OCI-LY3 (cell line): ENCODE results near the gene DOCK9.

Experiments
- H2AFZ ChIP-seq: fragments of 200-600, 300-600 bp; shearing (Covaris generic); 2 replicates; pipeline ENCODE4 v1.6.0; 2014; ENCODE audit warnings: antibody characterized with exemption, low read depth, low read length
- H3K27ac ChIP-seq: fragments of 200-600, 300-600 bp; sonication (generic); 2 replicates; pipeline ENCODE4 v1.5.1; 2014; ENCODE audit warnings: mild to moderate bottlenecking, low read length, moderate library complexity, mixed read lengths
- H3K27me3 ChIP-seq: fragments of 200-600, 300-600 bp; sonication (generic); 2 replicates; pipeline ENCODE4 v1.6.1; 2014; ENCODE audit warnings: low read depth, low read length, mixed read lengths
- H3K36me3 ChIP-seq: fragments of 200-600, 300-600 bp; sonication (generic); replicated peaks from 2 replicates; pipeline ENCODE3; 2014; ENCODE audit warnings: low read depth, low read length, mixed read lengths
- H3K4me1 ChIP-seq: fragments of 300-600, 200-600 bp; sonication (generic); 2 replicates; pipeline ENCODE4 v1.6.1; 2014; ENCODE audit warnings: low read length, mixed read lengths
- H3K4me2 ChIP-seq: fragments of 200-600, 300-600 bp; sonication (generic); 2 replicates; pipeline ENCODE4 v1.6.1; 2014; ENCODE audit warnings: low read length, mixed read lengths
- H3K4me3 ChIP-seq: fragments of 300-600, 200-600 bp; sonication (generic); 2 replicates; pipeline ENCODE4 v1.5.1; 2014; ENCODE audit warnings: antibody characterized with exemption, mild to moderate bottlenecking, low read length, moderate library complexity
- H3K79me2 ChIP-seq: fragments of 300-600, 200-600 bp; shearing (Covaris generic); 2 replicates; pipeline ENCODE4 v1.6.1; 2014; ENCODE audit warnings: mild to moderate bottlenecking, low read length, mixed read lengths
- H3K9ac ChIP-seq: fragments of 300-600, 200-600 bp; shearing (Covaris generic); 2 replicates; pipeline ENCODE4 v1.6.0; 2014; ENCODE audit warnings: mild to moderate bottlenecking, low read length, moderate library complexity
- H3K9me3 ChIP-seq: fragments of 200-600, 300-600 bp; shearing (Covaris generic); 2 replicates; pipeline ENCODE4 v1.6.1; 2014; ENCODE audit warnings: low read length, mixed read lengths; ENCODE audit not compliant: insufficient read depth
- H4K20me1 ChIP-seq: fragments of 200-600, 300-600 bp; sonication (generic); 2 replicates; pipeline ENCODE4 v1.6.1; 2016; ENCODE audit warnings: low read length, mixed read lengths; ENCODE audit not compliant: insufficient read depth
- EZH2phosphoT487 ChIP-seq: fragments of 200-600 bp; shearing (Covaris generic); IDR thresholded peaks from 2 replicates; pipeline ENCODE4 v1.6.1; 2018; ENCODE audit warnings: antibody characterized with exemption, mixed run types, low read depth
- TF ChIP-seq, protein P1 (sequence below): fragments of 200-600, 300-600 bp; sonication (generic); IDR thresholded peaks from 2 replicates; pipeline ENCODE4 v1.5.1; 2014; ENCODE audit warnings: antibody characterized with exemption, low read length, low read depth

Gene DOCK9

GRCh38 chr13:98868932-98869331 is 108.9 kb downstream of the DOCK9 start:
- Histone ChIP-seq H3K4me3 (no peak overlapping the region), H3K9ac (no peak overlapping the region), H3K9me3 (no peaks in the 10 kb centered on the region), H3K36me3 (peaks cover 7% of the 10 kb centered on the region), H3K27me3 (no peaks in the 10 kb centered on the region), H3K4me1 (no peaks in the 10 kb centered on the region), H3K79me2 (no peaks in the 10 kb centered on the region), H3K27ac (no peak overlapping the region), H4K20me1 (no peaks in the 10 kb centered on the region), H3K4me2 (no peak overlapping the region), H2AFZ (no peak overlapping the region)
- TF ChIP-seq EZH2phosphoT487: no peak
- TF ChIP-seq, protein P1, sequence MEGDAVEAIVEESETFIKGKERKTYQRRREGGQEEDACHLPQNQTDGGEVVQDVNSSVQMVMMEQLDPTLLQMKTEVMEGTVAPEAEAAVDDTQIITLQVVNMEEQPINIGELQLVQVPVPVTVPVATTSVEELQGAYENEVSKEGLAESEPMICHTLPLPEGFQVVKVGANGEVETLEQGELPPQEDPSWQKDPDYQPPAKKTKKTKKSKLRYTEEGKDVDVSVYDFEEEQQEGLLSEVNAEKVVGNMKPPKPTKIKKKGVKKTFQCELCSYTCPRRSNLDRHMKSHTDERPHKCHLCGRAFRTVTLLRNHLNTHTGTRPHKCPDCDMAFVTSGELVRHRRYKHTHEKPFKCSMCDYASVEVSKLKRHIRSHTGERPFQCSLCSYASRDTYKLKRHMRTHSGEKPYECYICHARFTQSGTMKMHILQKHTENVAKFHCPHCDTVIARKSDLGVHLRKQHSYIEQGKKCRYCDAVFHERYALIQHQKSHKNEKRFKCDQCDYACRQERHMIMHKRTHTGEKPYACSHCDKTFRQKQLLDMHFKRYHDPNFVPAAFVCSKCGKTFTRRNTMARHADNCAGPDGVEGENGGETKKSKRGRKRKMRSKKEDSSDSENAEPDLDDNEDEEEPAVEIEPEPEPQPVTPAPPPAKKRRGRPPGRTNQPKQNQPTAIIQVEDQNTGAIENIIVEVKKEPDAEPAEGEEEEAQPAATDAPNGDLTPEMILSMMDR: no peak

DNA sequence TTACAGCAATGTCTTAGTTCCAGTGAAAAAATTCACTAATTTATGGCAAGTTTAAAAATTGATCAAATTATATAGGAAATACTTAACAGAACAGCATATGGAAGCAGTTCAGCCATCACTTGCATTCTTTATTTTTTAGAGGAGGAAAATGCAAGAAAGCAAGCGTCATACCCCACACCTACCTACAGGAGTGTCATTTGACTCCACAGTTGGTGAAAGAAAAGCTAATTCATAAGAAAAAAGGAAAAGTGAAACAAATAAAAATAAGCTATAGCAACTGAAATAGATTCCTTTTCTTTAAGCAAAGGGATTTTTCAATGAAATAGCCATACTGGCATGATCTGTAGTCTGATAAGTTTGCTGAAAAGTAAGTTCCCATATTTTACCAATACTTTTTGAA is 111.0 kb downstream of the DOCK9 start:
- Histone ChIP-seq H4K20me1 (no peaks in the 10 kb centered on the region), H3K27me3 (no peaks in the 10 kb centered on the region), H3K9ac (no peak overlapping the region), H3K4me2 (no peak overlapping the region), H3K36me3 (no peaks in the 10 kb centered on the region), H2AFZ (no peak overlapping the region), H3K27ac (no peak overlapping the region), H3K4me1 (no peaks in the 10 kb centered on the region), H3K9me3 (no peaks in the 10 kb centered on the region), H3K79me2 (no peaks in the 10 kb centered on the region), H3K4me3 (no peak overlapping the region)
- no peak for TF ChIP-seq EZH2phosphoT487
- TF ChIP-seq, protein P1: no peak

DNA sequence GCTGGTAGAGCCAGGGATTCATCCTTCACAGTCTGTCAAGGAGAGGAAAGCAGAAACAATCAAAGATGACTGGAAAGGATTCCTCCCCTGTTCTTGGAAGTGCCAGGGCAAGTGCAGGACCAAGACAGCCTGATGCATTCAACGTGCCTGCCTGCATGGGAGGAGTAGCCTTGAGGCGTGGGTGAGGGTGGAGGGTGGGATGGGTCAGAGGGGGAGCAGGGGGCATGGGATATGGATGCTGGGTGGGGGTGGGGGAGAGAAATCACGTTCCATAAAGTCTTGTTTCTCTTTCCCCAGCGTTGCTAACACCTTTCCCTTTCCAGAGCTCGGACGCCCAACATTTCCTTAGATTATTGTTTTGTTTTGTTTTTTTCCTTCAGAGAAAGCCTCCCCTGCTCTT is 117.4 kb downstream of the DOCK9 start:
- Histone ChIP-seq H3K4me2 (no peak overlapping the region), H3K9me3 (no peaks in the 10 kb centered on the region), H4K20me1 (no peaks in the 10 kb centered on the region), H3K4me3 (no peak overlapping the region), H3K27me3 (no peaks in the 10 kb centered on the region), H2AFZ (no peak overlapping the region), H3K27ac (no peak overlapping the region), H3K4me1 (no peaks in the 10 kb centered on the region), H3K9ac (no peak overlapping the region), H3K79me2 (no peaks in the 10 kb centered on the region), H3K36me3 (no peaks in the 10 kb centered on the region)
- TF ChIP-seq EZH2phosphoT487: no peak

DNA sequence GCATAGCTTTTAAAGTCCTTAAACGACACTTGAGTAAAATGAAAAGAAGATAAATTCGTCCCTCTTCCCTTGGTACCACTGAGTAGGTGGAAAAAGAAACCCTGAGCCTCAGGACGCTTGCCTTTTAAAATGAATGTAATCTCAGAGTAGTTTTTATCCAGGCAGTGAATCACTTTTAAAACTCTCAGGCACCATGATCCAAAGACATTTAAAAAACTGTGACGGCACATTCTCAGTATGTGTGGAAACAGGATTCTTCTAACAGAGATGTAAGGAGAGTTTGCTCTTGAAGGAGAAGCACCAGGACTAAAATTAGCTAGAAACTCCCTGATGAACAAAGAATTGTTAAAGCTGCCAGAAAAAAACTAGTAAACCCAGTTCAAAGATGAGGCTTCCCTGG is 119.7 kb downstream of the DOCK9 start:
- no peaks in the 10 kb centered on the region for H3K27me3 ChIP-seq
- no peaks in the 10 kb centered on the region for H4K20me1 ChIP-seq
- no peaks in the 10 kb centered on the region for H3K36me3 ChIP-seq

More for the DNA sequence above, 119.7 kb downstream of the DOCK9 start:
- no peak overlapping the region for H2AFZ ChIP-seq
- H3K9me3 ChIP-seq: no peaks in the 10 kb centered on the region
- H3K4me1 ChIP-seq: peaks cover 10% of the 10 kb centered on the region
- no peak overlapping the region for H3K27ac ChIP-seq
- no peak overlapping the region for H3K4me3 ChIP-seq
- H3K9ac ChIP-seq: no peak overlapping the region
- no peak overlapping the region for H3K4me2 ChIP-seq
- H3K79me2 ChIP-seq: no peaks in the 10 kb centered on the region
- TF ChIP-seq, protein P1: no peak
- no peak for TF ChIP-seq EZH2phosphoT487
